NCI-H526 treated with DMSO at 0.1 percent for 48 hours (cell line): ENCODE results near the gene FIBIN.

Experiments used
- DNase-seq: peaks from one replicate; lab custom pipeline; 2025; lab: John Stamatoyannopoulos, UW

Gene FIBIN

DNA sequence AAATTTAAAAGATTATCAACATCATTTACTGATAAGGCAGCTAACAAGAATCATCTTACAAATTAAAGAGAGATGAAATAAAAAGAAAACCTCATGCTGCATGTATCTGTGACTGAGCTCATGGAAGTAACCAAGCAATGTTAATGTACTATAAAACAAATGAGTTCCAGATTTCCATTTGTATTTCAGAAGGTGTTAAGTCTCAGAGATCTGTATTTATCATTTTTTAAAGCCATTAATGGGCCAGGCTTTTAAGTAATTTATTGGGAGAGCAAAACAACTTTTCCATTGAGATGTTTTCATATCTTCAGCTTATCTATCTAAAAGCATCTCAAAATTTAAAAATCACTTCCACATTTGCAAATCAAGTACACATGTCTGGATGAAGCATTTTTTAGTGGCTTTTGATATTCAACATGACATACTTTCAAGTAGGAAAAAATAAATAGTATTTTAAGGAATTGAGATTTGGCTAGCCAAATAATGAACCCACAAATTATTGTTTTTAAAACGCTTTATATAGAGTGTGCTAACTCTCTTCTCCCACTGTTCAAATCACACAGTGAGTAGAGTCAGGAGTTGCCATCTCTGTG lies 28.8 kb downstream of the FIBIN start:
- no peak for DNase-seq

DNA sequence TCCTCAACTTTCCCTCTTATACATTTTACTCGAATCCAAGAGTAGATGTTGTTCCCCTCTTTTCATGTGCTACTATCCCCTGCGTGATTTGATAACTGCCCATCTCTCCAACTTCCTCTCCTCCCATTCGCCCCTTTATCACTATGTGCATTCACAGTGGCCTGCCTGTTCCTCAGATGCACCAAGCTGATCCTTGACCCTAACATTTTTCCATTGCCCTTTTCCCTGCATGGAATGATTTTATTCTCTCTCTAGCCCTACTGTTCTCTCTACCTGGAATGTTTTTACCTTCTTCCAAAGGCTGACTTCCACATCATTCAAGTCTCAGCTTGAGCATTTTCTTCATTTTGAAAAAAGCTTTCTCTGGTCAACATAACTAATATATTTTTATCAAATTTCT lies 31.0 kb downstream of the FIBIN start:
- DNase-seq = no peak

DNA sequence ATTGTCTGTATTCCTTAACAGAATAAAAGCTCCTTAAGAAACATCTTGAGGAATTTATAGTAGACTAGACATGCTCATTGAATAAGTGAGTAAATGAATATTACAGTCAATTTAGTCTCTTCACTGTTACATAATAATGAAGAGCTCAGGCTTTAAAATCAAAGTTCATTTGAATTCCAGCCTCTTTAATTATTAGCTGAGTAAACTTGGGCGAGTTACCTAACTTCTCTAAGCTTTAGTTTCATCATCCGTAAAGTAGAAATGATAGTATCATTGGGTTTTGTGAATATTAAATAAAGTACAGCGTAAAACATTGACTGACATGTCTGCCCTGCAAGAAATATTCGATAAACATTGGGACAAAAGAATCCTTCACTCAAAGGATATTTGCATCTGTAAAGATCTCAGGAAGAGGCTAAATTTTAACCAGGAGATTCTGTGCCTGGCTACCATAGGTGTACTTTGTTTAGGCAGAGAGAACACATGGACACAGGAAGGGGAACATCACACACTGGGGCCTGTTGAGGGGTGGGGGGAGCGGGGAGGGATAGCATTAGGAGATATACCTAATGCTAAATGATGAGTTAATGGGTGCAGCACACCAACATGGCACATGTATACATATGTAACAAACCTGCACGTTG lies 31.5 kb downstream of the FIBIN start:
- DNase-seq = no peak

DNA sequence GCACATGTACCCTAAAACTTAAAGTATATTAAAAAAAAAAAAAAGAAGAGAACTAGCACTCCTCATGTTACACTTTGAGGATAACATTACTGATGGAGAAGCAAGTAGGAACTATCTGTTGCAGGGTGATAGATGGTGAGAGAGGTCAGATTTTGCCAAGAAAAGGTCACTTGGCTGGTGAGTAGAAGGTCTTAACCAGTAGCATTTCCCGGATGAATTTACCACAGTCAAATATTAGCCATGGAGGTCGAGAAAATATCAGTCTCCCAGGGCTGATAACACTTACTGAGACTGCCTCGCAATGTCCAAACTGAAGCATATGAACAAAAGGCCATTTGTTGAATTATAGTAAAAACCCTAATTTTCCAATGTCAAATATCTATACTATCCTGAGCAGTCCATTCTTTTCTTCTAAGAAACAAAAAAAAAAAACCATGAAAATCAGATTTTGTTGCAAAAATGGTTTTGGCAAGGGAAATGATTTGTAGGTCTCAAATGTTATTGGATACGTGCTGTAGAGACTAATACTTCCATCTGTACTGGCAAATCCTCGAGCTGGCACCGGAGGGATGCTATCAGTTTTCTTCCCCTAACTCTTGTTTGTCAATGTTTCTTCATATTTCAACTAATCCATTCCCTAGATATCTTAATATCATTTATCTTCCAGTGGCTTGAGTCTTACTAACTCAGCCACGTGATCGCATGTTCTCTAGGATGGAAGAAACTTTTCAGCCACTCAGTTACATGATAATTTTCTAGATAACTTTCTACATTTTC lies 32.2 kb downstream of the FIBIN start:
- DNase-seq = no peak

DNA sequence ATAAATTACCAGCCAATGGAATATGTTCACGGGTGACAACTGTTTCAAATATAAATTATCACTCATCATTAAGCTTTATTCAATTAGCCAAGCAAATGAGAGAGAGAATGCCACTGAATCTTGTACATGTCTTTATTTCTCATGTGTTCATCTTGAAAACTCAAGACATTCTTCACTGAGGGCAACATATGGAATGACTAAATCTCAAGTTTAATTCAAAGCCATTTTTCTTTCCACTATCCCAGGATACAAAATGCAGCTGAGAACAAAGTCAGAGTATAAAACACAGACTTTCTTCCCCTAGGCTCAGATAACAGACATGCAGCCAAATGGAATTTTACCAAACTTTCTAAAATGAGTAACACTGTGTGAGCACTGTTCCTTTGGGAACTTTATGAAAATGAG lies 34.7 kb downstream of the FIBIN start:
- DNase-seq = no peak

DNA sequence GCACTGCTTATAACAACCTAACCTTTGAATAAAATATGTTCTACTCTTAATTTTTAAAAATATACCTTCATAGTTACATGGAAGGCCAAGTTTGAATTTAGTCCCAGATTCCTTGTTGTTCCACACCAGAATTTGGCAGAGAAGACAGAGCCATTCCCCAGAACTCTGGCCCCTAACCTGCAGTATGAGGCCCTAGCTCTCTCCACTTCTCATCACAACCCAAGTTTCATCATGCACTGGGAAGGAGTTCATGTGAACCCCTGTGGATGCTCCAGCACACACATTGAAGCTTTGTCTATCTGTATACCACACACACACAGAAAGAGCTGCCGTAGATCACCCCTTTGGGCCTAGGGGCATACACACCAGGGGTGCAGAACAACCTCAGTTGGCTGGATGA lies 36.1 kb downstream of the FIBIN start:
- DNase-seq = no peak

DNA sequence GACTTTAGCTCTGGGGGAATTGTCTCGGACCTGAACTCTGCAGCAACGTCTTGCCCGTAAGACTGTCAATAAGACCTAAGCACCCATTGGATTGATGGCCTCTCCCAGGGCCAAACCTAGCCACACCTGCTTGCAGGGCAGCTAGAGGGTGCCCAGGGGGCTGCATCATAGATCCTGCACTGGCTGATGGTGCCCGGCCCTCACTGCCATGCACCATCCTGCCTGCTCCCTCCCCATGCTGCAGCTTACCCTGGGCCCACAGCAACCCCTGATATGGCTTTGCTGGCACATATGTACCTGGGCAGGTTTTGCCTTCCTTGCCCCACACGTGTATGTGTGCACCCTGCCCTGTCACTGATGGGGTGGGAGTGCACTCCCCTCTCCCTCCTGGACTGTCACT lies 37.8 kb downstream of the FIBIN start:
- no peak for DNase-seq

DNA sequence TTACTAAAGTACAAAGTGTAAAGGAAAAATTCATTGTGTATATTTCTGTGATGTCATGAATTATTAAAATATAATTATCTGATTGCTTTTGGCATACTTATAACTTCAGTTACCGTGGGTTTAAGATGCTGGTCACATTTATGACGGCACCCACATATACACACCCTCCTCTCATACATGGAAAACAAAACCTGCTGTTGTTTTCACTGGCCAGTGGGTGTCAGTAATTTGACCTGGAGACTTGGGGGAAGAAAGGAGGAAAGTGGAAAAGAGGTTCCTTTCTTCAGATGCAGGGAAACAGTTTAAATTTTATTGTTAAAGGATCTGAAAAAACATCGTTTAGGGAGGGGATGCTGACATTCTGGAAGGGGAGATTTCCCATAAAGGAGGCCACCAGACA lies 46.0 kb downstream of the FIBIN start:
- no peak for DNase-seq

DNA sequence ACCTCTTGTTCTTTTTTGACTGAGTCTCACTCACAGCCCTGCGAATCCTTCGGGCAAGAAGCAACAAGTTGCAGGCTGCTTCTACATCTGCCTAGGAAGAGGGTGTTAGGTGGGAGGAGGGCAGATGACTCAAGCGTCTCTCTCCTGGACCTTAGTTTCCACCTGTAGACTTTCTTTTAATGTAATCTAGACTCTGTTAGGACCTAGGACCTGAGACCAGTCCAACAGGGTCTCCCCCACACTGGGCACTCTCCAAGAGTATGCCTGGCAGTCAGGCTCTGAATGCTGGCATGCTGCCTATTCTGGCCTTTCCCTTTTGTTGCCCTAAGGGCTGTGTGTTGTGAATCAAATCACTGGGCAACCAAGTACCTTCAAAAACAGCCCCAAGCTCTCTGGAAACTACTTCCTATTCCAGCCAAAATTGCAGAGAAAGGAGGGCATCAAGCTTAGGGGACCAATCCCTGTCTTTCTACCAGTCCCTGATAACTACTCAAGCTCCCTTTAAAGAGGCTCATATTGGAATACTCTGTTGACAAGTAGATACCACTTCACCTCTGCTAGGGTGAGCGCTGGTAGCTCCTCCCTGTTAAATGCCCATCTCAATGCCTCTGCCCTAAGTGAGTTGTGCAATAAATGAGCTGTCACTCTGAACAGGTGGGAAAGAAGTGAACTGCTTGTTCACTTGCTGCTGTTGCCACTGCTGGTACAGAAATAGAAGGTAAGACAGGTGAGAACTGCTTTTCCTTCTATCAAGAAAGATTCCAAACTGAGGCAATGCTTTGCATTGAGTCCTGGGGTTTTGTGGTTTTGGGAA lies 46.6 kb downstream of the FIBIN start, which contains the start of gene BBOX1:
TSS of gene BBOX1 (plus strand) at position 514 of the 814 bp plus-strand sequence. CDS start 14,616 bp downstream, outside the sequence.
- DNase-seq = no peak

DNA sequence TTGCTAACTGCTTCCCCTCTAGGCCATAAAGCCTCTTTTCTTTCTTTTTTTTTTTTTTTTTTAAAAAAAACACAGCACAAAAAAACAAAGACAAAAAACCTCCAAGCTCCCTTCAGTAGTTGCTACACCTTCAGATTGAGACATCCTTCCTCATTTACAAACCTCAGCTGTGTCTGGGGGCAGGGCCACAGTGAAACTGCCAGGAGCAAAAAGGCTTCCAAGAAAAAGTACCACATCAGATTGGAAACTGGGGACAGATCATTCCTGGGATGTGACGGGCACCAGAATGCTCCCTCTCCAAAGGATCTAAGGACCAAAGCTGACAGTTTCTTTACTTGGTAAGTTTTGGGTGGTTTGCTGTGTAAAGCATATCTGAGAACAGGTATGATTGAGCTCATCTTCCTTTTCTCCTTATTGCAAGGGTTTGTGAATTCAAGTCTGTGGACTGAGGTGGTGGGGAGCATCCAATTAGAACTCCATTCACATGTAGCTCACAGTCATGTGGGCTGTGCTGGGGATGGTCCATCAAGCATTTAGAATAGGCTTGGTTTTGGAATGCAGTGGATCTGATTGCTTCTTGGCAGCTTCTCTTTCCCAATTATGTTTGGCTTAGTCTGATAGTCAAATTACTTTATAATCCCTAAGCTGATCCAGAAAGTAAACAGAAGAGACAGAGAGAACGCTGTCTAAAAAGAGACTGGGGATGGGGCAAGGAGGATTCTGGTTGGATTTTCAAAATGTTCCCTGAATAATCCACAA lies 47.4 kb downstream of the FIBIN start:
- peak; percentile 19 for DNase-seq
